B cell (primary cell): Measurements from ENCODE around the gene PAX2. TPM values are rescaled to one million over a fixed set of nuclear protein-coding genes. Genes with fewer than 3 reads are reported as not detected.

Experiments used
- ATAC-seq: fragments of 200-7000 bp; cut with Tn5 transposase; one replicate; pipeline ENCODE4 v1.10.0; 2021; ENCODE audit warnings: low read depth, mild to moderate bottlenecking, moderate number of reproducible peaks, moderate library complexity
- CTCF ChIA-PET: fragments of 350-600 bp; sonication (Branson Sonifier 250); formaldehyde crosslinking; loops from one replicate; lab custom pipeline; 2021; ENCODE audit warnings: antibody characterized with exemption, inconsistent platforms; lab: Charles Lee
- POLR2A ChIA-PET: fragments of 350-600 bp; sonication (Branson Sonifier 250); formaldehyde crosslinking; loops from one replicate; lab custom pipeline; 2021; ENCODE audit warnings: antibody characterized with exemption; lab: Charles Lee
- DNase-seq: peaks from one replicate; pipeline ENCODE4 v3.0.0; 2013
- H2AFZ ChIP-seq: 2 replicates; pipeline ENCODE4 v1.6.1; 2012; ENCODE audit warnings: mild to moderate bottlenecking, low read depth, low read length; ENCODE audit not compliant: insufficient read depth, poor library complexity, severe bottlenecking
- H3K27ac ChIP-seq, 2 donors: 1 replicate in 1 of 2; 2 replicates in 1 of 2; pipeline ENCODE4 v1.5.1; 2012 to 2013; ENCODE audit warnings: low read length in 2 of 2, mild to moderate bottlenecking in 2 of 2, moderate library complexity in 1 of 2
- H3K27me3 ChIP-seq, 4 experiments: fragments of 200-600 bp in 1 of 4; sonication (generic) in 1 of 4; replicated peaks in 1 of 4; 1 replicate in 2 of 4; 2 replicates in 2 of 4; pipeline versions ENCODE4 v1.6.1 to v1.7.0; 2013 to 2016; ENCODE audit warnings: low read length in 3 of 4, mild to moderate bottlenecking in 2 of 4, mixed read lengths in 1 of 4, moderate library complexity in 1 of 4; ENCODE audit not compliant: insufficient read depth in 4 of 4, control insufficient read depth in 3 of 4; ENCODE audit errors: control extremely low read depth in 1 of 4
- H3K36me3 ChIP-seq, 2 experiments: replicated peaks in 1 of 2; 1 replicate in 1 of 2; 2 replicates in 1 of 2; pipeline versions ENCODE4 v1.6.1 to v1.7.1; 2013; ENCODE audit warnings: low read length in 1 of 2; ENCODE audit not compliant: insufficient read depth in 2 of 2, control insufficient read depth in 1 of 2; ENCODE audit errors: control extremely low read depth in 1 of 2, extremely low read depth in 1 of 2
- H3K4me1 ChIP-seq, 2 donors: fragments of 200-600 bp in 1 of 2; sonication (generic) in 1 of 2; 1 replicate in 1 of 2; 2 replicates in 1 of 2; pipeline versions ENCODE4 v1.5.1 to v1.6.1; 2013 to 2017; ENCODE audit warnings: low read length in 2 of 2; ENCODE audit not compliant: control insufficient read depth in 2 of 2, insufficient read depth in 2 of 2
- H3K4me2 ChIP-seq: replicated peaks from 2 replicates; pipeline ENCODE3; 2012; ENCODE audit warnings: mild to moderate bottlenecking, low read depth, low read length; ENCODE audit not compliant: poor library complexity, severe bottlenecking
- H3K4me3 ChIP-seq, 5 experiments: fragments of 200-600 bp in 1 of 5; sonication (generic) in 1 of 5; 1 replicate in 3 of 5; 2 replicates in 2 of 5; pipeline versions ENCODE4 v1.5.1 to v1.7.0; 2011 to 2016; ENCODE audit warnings: low read length in 4 of 5, mild to moderate bottlenecking in 4 of 5, low read depth in 2 of 5, control low read depth in 1 of 5, moderate library complexity in 1 of 5; ENCODE audit not compliant: insufficient read depth in 1 of 5; ENCODE audit errors: control extremely low read depth in 1 of 5, extremely low read depth in 1 of 5
- H3K79me2 ChIP-seq: fragments of 200-600 bp; sonication (generic); one replicate; pipeline ENCODE4 v1.6.0; 2016; ENCODE audit warnings: low read length; ENCODE audit not compliant: control insufficient read depth, insufficient read depth
- H3K9ac ChIP-seq: fragments of 200-600 bp; sonication (generic); 2 replicates; pipeline ENCODE4 v1.6.1; 2017; ENCODE audit warnings: mild to moderate bottlenecking, low read length, moderate library complexity
- H3K9me3 ChIP-seq, 3 donors: one replicate each; pipeline versions ENCODE4 v1.6.1 to v1.7.1; 2013; ENCODE audit warnings: low read length in 2 of 3; ENCODE audit not compliant: control insufficient read depth in 2 of 3, insufficient read depth in 1 of 3; ENCODE audit errors: control extremely low read depth in 1 of 3
- H4K20me1 ChIP-seq: 2 replicates; pipeline ENCODE4 v1.6.0; 2012; ENCODE audit warnings: mild to moderate bottlenecking, low read length; ENCODE audit not compliant: insufficient read depth, control insufficient read depth, poor library complexity, severe bottlenecking
- H3K27ac Mint-ChIP-seq: one replicate; pipeline ENCODE4 v1.8.0; 2021; ENCODE audit warnings: mixed read lengths
- H3K27me3 Mint-ChIP-seq: one replicate; pipeline ENCODE4 v1.8.0; 2021; ENCODE audit warnings: mixed read lengths
- H3K4me1 Mint-ChIP-seq: one replicate; pipeline ENCODE4 v1.8.0; 2021; ENCODE audit warnings: mixed read lengths
- H3K4me3 Mint-ChIP-seq: one replicate; pipeline ENCODE4 v1.8.0; 2021; ENCODE audit warnings: mixed read lengths
- H3K9me3 Mint-ChIP-seq: one replicate; pipeline ENCODE4 v1.8.0; 2022; ENCODE audit warnings: mixed read lengths; ENCODE audit not compliant: insufficient read depth
- CTCF ChIP-seq: fragments of 200-600 bp; IDR thresholded peaks from one replicate; pipeline ENCODE4 v1.8.0; 2022; ENCODE audit warnings: antibody characterized with exemption, mild to moderate bottlenecking
- EZH2 ChIP-seq: IDR thresholded peaks from 2 replicates; pipeline ENCODE4 v1.6.1; 2012; ENCODE audit warnings: borderline replicate concordance, low read depth, mild to moderate bottlenecking, moderate library complexity, low read length; ENCODE audit not compliant: insufficient read depth, poor library complexity, severe bottlenecking
- WGBS: methylation state at CpG from one replicate; pipeline ENCODE4 v1.1.5; 2013; ENCODE audit warnings: missing lambda C conversion rate; ENCODE audit not compliant: insufficient coverage; 5-methylcytosine and 5-hydroxymethylcytosine counted together
- intact Hi-C: fragments of 100-400 bp; cut with micrococcal nuclease; formaldehyde crosslinking; loops from one replicate; pipeline ENCODE4 v1.10.0; 2022
- polyA plus RNA-seq: library from polyadenylated mRNA; depleted of rRNA; stranded (reverse); fragments of >200 nt; gene quantifications from 2 replicates; pipeline ENCODE4 v1.2.3, GENCODE V29; 2012
- total RNA-seq, 2 donors: library from RNA; stranded (reverse); fragments of 120-200 nt in 1 of 2; gene quantifications; 1 replicate in 1 of 2; 2 replicates in 1 of 2; pipeline versions ENCODE4 v1.2.3 to v1.2.4, GENCODE V29; 2013 to 2022

PAX2 gene
- total and polyA plus RNA-seq, 2 donors (not counting 1 experiment from before 2014, with no cell fraction given): 0.12 TPM; not detected in 1

- TF ChIP-seq CTCF (no peak), EZH2 (no peak)
- CTCF ChIA-PET: no interaction called here
- no peaks in the 10 kb centered on the region for H3K36me3 ChIP-seq
Measured at GRCh38 chr10:100713049-100713858, 32.1 kb upstream of the PAX2 start.

More at GRCh38 chr10:100713049-100713858, 32.1 kb upstream of the PAX2 start:
- Histone ChIP-seq H3K9ac (no peak overlapping the region), H3K4me1 (peaks cover 11 to 33% of the 10 kb centered on the region in 2 donors), H4K20me1 (no peaks in the 10 kb centered on the region), H3K9me3 (peaks cover 0 to 6% (median 0%) of the 10 kb centered on the region in 3 donors), H3K4me2 (peak overlapping the region; percentile 51), H2AFZ (peak overlapping the region; percentile 28), H3K27me3 (peaks cover 1 to 86% (median 54%) of the 10 kb centered on the region in 4 experiments), H3K27ac (no peak overlapping the region), H3K79me2 (no peaks in the 10 kb centered on the region), H3K4me3 (peak overlapping the region in 1 of 5 experiments; percentile 15)
- ATAC-seq (no peak), DNase-seq (no peak)
- intact Hi-C loops: no loop called here
- H3K9me3 Mint-ChIP-seq: no peaks in the 10 kb centered on the region
- H3K4me3 Mint-ChIP-seq: peak overlapping the region; percentile 51
- peaks cover 25% of the 10 kb centered on the region for H3K4me1 Mint-ChIP-seq
- 11% methylated on average over 36 of the region's 37 CpGs for WGBS
- no peak overlapping the region for H3K27ac Mint-ChIP-seq
- POLR2A ChIA-PET: no interaction called here
- H3K27me3 Mint-ChIP-seq: peaks cover 80% of the 10 kb centered on the region
